Spinal cord (tissue), 10 donors: ENCODE measurements around the gene ATRX. TPM values are rescaled to one million over a fixed set of nuclear protein-coding genes. Genes with fewer than 3 reads are reported as not detected.
"Not testable (repeated sequence)": the region's sequence is repeated elsewhere in the genome, so short reads cannot be mapped to it uniquely, and the experiment has no call there.

Source experiments
- DNase-seq, 6 donors: peaks; one replicate each; pipeline versions ENCODE4 v3.0.0 to v3.0.0-alpha.2; 2013 to 2015; ENCODE audit warnings: low spot score in 6 of 6, low read depth in 4 of 6
- H3K27ac ChIP-seq: one replicate; pipeline ENCODE4 v1.5.1; 2013; ENCODE audit warnings: low read depth, low read length, control low read depth
- H3K27me3 ChIP-seq: one replicate; pipeline ENCODE4 v1.6.1; 2013; ENCODE audit warnings: low read length; ENCODE audit not compliant: control insufficient read depth, insufficient read depth
- H3K36me3 ChIP-seq: one replicate; pipeline ENCODE4 v1.6.1; 2013; ENCODE audit warnings: low read length; ENCODE audit not compliant: control insufficient read depth, insufficient read depth
- H3K4me1 ChIP-seq: one replicate; pipeline ENCODE4 v1.6.1; 2013; ENCODE audit warnings: low read length; ENCODE audit not compliant: control insufficient read depth, insufficient read depth
- H3K4me3 ChIP-seq: one replicate; pipeline ENCODE4 v1.5.1; 2013; ENCODE audit warnings: low read depth, low read length, control low read depth
- H3K9me3 ChIP-seq: one replicate; pipeline ENCODE4 v1.6.1; 2013; ENCODE audit warnings: low read length; ENCODE audit not compliant: control insufficient read depth, insufficient read depth
- WGBS: methylation state at CpG from one replicate; pipeline ENCODE4 v1.1.5; 2013; ENCODE audit warnings: missing lambda C conversion rate; ENCODE audit not compliant: insufficient coverage; 5-methylcytosine and 5-hydroxymethylcytosine counted together
- polyA plus RNA-seq, 2 donors: library from polyadenylated mRNA; unstranded; fragments of 120-200 nt; gene quantifications; one replicate each; pipeline ENCODE4 v1.2.1, GENCODE V29; 2013; ENCODE audit not compliant: insufficient read length in 2 of 2
- total RNA-seq, 2 donors: library from RNA; depleted of rRNA in 1 of 2; stranded (reverse); fragments of 120-200 nt in 1 of 2; fragments of >200 nt in 1 of 2; gene quantifications; one replicate each; pipeline versions ENCODE4 v1.2.3 to v1.2.4, GENCODE V29; 2013 to 2014
- donor health status: healthy.

Gene ATRX
- total and polyA plus RNA-seq, 4 donors: 51.0 to 213 (median 85.8) TPM

- peaks cover 8% of the 10 kb centered on the region for H3K4me1 ChIP-seq
- no peak for DNase-seq
- H3K27me3 ChIP-seq: no peaks in the 10 kb centered on the region
- WGBS: 62% methylated on average over 4 of the region's 7 CpGs
- H3K36me3 ChIP-seq: no peaks in the 10 kb centered on the region
- no peak overlapping the region for H3K4me3 ChIP-seq
- no peaks in the 10 kb centered on the region for H3K9me3 ChIP-seq
- H3K27ac ChIP-seq: no peak overlapping the region
These were observed 258.0 kb downstream of the ATRX start for GRCh38 chrX:77528034-77528433.

- no peaks in the 10 kb centered on the region for H3K9me3 ChIP-seq
- H3K4me3 ChIP-seq: no peak overlapping the region
- peak in 2 of 6 donors; percentile 1 to 13 for DNase-seq
These were observed 258.6 kb downstream of the ATRX start for GRCh38 chrX:77527233-77528001.

GRCh38 chrX:77519765-77520164, 266.3 kb downstream of the ATRX start:
- WGBS: no CpG with 5 or more reads among the region's 1 CpG
- Histone ChIP-seq H3K27ac (no peak overlapping the region), H3K4me1 (no peaks in the 10 kb centered on the region), H3K27me3 (no peaks in the 10 kb centered on the region), H3K4me3 (no peak overlapping the region), H3K36me3 (no peaks in the 10 kb centered on the region), H3K9me3 (peaks cover 2% of the 10 kb centered on the region)
- DNase-seq: no peak

More at GRCh38 chrX:77527233-77528001, 258.6 kb downstream of the ATRX start:
- Histone ChIP-seq H3K27me3 (no peaks in the 10 kb centered on the region), H3K36me3 (no peaks in the 10 kb centered on the region), H3K4me1 (peaks cover 8% of the 10 kb centered on the region), H3K27ac (no peak overlapping the region)
- WGBS: 72% methylated on average over 15 of the region's 18 CpGs

GRCh38 chrX:77514177-77514576, 271.8 kb downstream of the ATRX start:
- 83% methylated on average over 1 of the region's 1 CpG for WGBS
- H3K9me3 ChIP-seq: peaks cover 8% of the 10 kb centered on the region
- no peaks in the 10 kb centered on the region for H3K27me3 ChIP-seq
- no peak for DNase-seq
- no peak overlapping the region for H3K27ac ChIP-seq
- H3K4me1 ChIP-seq: no peaks in the 10 kb centered on the region
- H3K36me3 ChIP-seq: peaks cover 2% of the 10 kb centered on the region
- H3K4me3 ChIP-seq: no peak overlapping the region

GRCh38 chrX:77510007-77510406, 276.0 kb downstream of the ATRX start:
- Histone ChIP-seq H3K36me3 (peaks cover 2% of the 10 kb centered on the region), H3K4me1 (no peaks in the 10 kb centered on the region), H3K9me3 (peaks cover 5% of the 10 kb centered on the region), H3K27ac (no peak overlapping the region), H3K4me3 (no peak overlapping the region), H3K27me3 (no peaks in the 10 kb centered on the region)
- no peak for DNase-seq
- WGBS: 67% methylated on average over 1 of the region's 1 CpG

- no peak overlapping the region for H3K27ac ChIP-seq
- H3K9me3 ChIP-seq: no peaks in the 10 kb centered on the region
- no peaks in the 10 kb centered on the region for H3K27me3 ChIP-seq
- H3K36me3 ChIP-seq: no peaks in the 10 kb centered on the region
- no peak overlapping the region for H3K4me3 ChIP-seq
- no peaks in the 10 kb centered on the region for H3K4me1 ChIP-seq
- WGBS: 67% methylated on average over 1 of the region's 2 CpGs
- no peak for DNase-seq
These were observed 280.8 kb downstream of the ATRX start for GRCh38 chrX:77505227-77505626.

GRCh38 chrX:77502951-77503525, 283.0 kb downstream of the ATRX start:
- Histone ChIP-seq H3K4me1 (no peaks in the 10 kb centered on the region), H3K4me3 (no peak overlapping the region), H3K36me3 (no peaks in the 10 kb centered on the region), H3K27ac (no peak overlapping the region), H3K9me3 (no peaks in the 10 kb centered on the region), H3K27me3 (no peaks in the 10 kb centered on the region)
- no CpG with 5 or more reads among the region's 2 CpGs for WGBS
- no peak for DNase-seq

GRCh38 chrX:77500164-77500563, 285.9 kb downstream of the ATRX start:
- not testable (repeated sequence) for DNase-seq, H3K4me3 ChIP-seq, H3K9me3 ChIP-seq, H3K27ac ChIP-seq, H3K27me3 ChIP-seq, H3K36me3 ChIP-seq, H3K4me1 ChIP-seq
- WGBS: no CpG with 5 or more reads among the region's 1 CpG

- no peak for DNase-seq
- no peaks in the 10 kb centered on the region for H3K36me3 ChIP-seq
- WGBS: 56% methylated on average over 19 of the region's 20 CpGs
- no peak overlapping the region for H3K27ac ChIP-seq
- H3K27me3 ChIP-seq: no peaks in the 10 kb centered on the region
- H3K4me3 ChIP-seq: no peak overlapping the region
- no peaks in the 10 kb centered on the region for H3K9me3 ChIP-seq
- no peaks in the 10 kb centered on the region for H3K4me1 ChIP-seq
These were observed 292.1 kb downstream of the ATRX start for GRCh38 chrX:77493677-77494553.
